Mesenteric fat pad (tissue), 1 donor: ENCODE data around the gene MRPL28. TPM values are rescaled to one million over a fixed set of nuclear protein-coding genes. Genes with fewer than 3 reads are reported as not detected.
"Not testable (repeated sequence)": the region's sequence is repeated elsewhere in the genome, so short reads cannot be mapped to it uniquely, and the experiment has no call there.

Experiments
- DNase-seq: peaks from one replicate; pipeline ENCODE4 v3.0.0-alpha.2; 2020; ENCODE audit warnings: low spot score
- total RNA-seq: library from RNA; stranded (reverse); fragmentation: NEBNext Ultra II Directional; extraction: Animal tissue kit (Norgen Biotek cat#: 25700); gene quantifications from one replicate; pipeline ENCODE4 v1.2.1, GENCODE V29; 2021
- donor health status: DM: yes; HTN: yes; CAD: no.

Gene MRPL28
- total RNA-seq, 1 donor from 2014 or later: 40.1 TPM

DNA sequence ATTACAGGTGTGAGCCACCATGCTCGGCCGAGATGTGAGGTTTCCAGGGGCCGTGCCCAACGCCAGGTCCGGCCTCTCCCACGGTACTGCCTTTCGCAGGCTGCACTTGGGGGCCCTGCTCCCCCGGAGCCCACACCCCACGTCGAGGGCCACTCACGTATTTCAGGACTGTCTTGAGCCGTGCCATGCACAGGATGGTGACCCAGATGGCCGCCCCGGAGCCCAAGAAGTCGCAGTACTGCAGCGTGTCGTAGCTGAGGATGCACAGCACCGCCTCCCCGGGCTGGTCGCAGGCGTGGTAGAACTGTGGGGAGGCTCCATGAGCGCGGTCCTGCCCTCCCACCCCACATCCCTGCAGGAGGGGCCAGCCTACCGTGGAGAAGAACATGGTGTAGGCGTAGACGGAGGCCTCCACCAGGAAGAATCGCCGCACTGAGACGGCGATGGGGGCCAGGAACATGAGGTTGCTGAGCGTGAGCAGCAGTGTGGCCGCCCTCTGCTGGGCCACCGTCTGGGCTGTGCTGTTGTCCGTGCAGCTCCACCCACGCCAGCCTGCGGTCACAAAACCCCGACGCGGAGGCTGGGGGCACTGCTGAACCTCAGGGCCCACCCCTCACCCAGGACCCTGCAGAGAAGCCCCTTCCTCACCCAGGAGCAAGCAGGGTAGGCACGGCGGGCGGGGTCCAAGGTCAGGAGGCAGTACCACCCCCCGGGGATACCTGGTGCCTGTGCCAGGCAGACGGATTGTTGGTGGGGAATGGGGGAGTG, 3.7 kb upstream of the MRPL28 start:
- DNase-seq: no peak

DNA sequence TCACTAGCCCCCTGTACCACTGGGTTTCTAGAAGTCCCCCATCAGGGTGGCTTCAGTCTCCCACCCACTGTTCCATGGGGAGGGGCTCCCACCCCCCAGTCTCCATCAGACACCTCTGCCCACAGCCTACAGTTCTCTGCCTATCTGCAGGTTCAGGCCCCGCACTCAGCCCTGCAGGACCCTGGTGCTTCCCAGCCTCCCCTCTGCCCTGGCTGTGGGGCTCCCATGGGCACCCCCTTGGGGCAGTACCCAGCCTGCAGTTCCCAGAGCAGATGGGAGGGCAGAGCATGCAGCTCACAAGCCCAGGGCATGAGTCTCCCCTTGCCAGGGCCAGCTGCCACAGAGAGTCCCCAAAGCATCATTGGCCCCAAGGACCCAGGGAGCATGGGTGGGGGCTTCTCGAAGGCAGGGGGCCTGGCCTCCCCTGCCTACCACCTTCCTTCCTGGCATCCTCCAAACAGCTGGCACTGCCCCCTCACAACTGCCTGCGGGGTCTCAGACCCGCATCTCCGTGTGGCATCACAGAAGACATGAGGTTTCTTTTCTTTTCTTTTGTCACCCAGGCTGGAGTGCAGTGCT, 2.8 kb upstream of the MRPL28 start:
- no peak for DNase-seq

DNA sequence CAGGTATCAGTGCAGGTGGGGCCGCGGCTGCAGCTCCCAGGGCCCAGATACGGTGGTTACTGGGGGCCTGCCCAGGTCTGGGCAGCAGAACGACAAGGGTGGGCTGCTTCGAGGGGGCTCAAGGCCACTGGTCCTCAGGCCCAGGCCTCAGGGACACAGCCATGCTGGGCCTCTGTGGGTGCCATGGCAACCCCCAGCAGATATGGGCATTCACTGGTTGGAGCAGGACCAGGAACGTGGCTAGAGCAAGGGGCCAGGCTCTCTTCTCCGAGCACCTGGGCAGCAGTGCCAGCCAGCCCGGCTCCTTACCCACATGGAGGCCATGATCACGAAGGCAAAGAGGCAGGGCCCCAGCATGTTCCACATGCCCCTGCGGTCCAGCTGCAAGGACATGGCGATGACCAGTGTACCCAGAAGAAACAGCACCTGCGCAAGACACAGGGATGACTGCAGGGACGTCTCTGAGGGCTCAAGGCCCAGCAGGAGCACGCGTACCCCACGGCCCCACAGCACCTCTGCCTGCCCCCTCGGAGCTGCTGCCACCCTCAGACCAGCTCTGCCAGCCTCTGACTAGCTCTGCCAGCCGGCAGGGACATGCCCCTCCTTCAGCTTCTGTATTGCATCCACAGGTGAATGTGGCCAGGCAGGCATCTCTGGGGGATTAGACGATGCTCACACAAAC, 2.1 kb upstream of the MRPL28 start:
- no peak for DNase-seq

DNA sequence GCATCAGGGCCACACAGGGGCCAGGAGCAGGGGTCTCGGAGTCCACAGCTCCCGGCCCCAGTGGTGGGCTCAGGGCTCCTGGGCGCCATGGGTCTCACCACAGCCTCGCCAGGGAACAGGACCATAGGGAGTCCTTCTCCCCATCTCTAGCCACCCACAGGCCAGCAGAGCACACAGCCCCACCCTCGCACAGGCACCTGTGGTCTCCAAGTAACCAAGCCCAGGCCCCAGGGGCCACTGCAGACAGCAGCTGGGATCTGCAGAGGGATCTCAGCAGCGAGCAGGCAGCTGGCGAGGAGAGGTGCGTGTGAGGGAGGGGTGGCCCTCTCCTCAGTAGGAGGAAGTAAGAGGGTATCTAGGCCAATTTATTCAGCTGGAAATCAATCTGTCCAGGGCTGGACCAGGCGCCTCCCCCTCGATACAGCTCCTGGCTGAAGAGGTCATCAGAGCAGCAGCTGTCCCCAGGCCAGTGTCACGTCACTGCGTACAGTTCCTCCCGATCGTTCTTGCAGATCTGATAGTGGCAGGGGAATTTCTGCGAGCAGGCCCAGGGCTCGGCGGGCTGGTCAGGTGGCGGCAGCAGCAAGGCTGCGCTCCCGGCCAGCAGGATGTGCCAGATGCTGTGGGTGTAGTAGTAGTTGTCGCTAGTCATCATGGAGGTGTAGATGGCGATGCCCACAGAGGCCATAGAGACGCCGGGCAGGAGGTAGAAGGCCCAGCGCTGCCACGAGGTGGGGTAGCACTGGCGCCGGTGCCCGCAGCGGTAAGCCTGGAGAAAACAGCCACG, 1.4 kb upstream of the MRPL28 start:
- DNase-seq: no peak

DNA sequence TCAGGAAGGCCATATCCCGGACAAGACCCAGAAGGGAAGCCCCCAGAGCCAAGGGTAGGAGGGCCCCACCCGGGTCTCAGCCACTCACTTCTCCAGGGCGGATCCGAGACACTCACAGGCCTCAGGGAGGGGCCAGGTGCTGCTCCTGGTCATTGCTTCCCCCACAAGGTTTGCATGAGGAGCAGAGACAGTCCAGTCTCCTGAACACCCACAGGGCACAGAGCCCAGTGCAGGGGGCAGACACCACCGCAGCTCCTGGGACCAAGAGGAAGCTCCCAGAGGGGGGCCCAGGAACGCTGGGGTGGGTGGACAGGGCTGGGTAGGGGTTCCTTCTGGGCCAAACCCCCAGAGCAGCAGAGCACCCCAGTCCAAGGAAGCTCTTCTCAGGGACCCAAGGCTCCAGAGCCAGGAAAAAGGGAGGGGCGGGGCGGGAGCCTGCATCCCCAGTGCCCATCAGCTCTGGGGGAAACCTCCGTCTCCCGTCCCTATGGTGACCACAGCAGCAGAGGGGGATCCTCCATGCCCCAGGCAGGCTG, 709 bp upstream of the MRPL28 start:
- no peak for DNase-seq

DNA sequence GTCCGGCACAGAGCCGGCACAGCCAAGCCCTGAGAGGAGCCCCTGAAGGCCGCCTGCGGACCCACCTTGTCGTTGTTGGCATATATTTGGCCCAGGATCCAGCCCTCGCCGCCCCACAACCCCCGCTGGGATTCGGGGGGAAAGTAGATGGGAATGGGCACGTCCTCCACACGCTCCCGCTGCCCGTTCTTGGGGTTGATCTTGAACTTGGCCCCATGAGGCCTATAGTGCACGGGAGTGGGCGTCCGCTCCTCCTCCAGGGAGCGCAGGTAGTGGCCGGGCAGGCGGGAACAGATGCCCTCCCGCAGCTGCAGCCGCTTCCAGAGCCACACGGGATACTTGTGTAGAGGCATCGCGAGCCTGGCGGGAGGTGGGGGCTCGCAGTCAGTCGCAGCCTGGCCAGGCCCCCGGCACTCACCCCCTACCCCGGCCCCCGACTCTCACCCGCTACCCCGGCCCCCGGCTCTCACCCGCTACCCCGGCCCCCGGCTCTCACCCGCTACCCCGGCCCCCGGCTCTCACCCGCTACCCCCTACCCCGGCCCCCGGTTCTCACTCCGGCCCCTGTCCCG, 387 bp downstream of the MRPL28 start:
- DNase-seq: no peak

DNA sequence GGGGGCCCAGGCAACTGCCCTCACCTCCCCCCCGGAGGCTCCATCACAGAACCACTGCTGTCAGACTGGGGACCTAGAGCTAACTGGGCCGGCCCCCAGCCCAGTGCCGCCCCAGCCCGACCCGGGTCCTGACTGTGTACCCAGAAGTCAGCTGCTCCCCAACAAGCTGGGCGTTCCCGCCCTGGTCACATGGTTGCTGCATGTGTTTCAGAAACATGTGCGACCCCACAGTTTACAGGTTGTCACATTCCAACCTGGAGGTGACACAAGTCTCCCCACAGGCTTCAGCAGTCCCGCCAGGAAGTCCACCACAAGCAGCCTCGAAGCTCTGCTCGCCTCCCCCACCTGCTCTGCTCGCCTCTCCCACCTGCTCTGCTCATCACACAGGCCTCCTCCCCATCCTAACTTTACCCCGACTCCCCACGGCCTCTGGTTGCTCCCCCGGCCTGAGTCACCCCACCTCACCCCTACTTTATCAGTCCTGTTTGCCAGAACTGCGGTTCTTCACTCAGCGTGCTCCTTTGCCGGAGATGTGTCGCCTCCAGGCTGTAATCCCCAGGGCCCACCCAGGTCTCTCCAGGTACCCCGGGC, 968 bp downstream of the MRPL28 start:
- no peak for DNase-seq

DNA sequence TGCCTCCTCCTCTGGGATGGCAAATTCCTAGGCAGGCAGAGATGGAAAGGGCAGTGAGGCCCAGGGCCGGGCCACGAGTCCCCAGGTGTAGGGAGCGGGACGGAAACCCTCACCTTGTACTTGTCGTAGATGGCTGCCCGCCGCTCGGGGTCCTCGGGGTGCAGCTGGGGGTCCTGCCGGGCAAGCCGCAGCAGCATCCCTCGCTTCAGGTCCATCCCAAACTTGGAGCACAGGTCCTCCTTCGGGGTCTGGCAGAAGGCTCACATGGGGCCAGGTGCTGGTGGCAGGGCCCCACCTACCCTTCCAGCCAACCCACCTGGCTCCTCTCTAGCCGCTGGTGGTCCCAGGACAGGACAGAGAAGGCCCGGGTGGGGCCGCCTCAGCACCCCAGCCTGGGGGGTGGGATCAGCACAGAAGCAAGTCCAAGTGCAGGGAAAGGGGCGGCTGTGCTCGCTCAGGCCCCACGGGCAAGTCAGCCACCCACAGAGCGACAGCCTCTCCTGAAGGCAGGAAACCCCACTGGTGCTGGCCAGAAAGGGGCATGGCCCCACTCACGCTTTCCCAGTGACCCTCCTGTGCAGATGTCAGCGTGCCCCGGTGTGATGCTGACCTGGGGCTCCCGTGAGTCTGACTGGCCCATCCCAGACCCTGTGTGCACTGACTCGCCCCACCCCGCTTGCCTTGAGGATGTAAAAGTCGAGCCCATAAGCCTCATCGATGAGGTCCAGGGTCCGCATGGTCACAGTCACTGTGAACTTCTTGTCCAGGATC, 1.8 kb downstream of the MRPL28 start:
- no peak for DNase-seq

DNA sequence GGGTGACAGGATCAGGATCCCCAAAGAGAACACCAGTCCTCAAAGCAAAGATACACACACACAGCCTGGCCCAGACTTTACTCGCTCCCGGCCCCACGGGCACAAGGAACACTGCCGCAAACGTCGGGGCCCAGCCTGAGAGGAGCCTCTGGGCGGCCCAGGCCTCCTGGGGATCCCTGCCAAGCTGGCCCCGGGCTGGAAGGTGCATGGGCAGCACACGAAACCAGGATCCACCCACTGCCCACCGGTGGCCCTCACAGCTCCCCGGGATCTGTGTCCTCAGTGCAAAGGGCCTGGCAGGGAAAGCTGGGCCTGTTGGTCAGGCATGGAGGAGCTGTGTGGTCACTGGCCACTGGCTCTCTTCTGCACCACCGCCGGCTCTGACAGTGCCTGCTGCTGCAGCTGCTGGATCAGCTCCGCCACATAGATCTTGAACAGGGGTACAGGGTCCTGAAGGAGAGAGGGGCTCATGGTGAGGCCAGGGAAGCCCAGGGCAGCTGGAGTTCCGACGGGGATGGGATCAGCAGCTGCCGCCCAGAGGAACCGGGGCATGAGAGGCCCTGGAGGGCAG, 2.9 kb downstream of the MRPL28 start:
- no peak for DNase-seq

DNA sequence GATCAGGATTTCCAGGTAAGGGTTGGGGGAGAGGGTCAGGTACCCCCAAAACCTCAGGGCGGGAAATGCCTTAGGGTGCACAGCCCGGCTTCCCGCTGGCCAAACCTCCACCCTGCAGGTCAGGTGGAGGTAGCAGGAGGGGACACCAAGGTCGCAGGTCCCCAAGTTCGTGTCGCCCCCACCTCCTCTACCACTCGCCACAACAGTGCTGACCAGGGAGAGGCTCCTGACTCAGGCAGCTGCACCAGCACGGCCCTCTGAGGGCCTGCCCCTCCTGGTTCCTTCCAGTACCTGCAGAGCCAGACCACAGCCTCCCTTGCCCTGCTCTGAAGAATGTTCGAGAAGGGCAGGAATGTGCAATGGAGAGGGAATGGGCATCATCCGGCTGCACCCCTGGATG, 3.9 kb downstream of the MRPL28 start:
- no peak for DNase-seq

DNA sequence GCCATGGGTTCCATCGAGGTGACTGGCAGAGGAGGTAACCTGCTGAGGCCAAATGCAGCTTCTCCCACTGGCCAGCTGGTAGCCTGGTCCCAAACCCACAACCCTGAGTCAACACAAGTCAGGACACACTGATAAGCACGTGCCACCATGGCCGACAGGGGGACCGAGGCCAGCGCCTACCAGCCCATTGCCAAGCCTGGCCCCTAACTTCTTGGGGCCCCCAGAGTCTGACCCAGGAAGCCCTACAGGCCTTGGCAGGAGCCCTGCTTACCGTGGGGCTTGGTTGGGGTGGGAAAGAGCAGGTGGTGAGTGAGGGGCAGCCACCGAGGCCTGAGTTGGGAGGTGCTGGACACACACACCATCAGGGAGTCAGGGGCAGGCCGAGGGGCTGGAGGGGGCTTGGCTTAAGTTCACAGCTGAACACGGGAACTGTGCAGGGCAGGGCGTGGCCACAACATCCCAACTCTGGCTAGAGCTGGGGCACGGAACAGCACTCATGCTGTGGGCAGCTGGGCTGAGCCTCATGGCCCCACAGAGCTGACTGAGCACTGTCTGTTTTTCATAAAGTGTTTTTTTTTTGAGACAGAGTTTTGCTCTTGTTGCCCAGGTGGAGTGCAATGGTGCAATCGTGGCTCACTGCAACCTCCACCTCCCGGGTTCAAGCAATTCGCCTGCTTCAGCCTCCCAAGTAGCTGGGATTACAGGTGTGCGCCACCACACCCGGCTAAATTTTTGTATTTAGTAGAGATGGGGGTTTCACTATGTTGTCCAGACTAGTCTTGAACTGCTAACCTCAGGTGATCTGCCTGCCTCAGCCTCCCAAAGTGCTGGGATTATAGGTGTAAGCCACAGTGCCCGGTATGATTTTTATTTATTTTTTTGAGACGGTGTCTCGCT, 5.5 kb downstream of the MRPL28 start:
- no peak for DNase-seq

DNA sequence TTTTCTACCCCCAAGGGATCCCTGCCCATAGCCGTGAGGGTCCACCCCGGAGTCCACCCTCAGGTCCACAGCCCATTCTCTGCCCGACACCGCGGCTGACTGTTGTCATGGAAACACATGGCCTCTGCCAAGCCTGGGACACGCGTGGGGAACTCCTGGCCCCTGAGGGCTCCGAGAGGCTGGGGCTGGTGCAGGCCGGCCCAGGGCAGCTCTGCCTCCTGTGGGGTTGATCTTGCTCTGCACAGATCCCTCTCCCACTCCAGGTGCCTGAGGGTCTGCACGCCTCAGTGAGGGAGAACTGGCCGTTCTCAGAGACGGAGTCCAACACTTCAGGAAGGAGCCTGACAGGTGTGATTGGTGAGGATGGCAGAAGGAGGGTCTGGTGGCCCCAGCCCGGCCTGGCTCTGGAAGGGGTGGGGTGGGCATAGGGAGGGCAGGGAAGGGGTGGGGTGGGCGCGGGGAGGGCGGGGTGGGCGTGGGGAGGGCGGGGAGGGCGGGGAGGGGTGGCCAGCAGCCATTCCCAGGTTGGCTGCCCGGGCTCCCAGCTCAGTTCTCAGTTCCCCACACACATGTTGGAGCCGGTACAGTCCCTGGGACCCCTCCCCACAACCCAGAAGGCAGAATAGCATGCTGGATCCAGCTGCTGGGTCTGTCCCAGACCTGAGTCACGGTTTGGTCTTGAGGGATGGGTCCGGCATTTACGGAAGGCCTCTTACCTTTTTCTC, 6.4 kb downstream of the MRPL28 start:
- no peak for DNase-seq

DNA sequence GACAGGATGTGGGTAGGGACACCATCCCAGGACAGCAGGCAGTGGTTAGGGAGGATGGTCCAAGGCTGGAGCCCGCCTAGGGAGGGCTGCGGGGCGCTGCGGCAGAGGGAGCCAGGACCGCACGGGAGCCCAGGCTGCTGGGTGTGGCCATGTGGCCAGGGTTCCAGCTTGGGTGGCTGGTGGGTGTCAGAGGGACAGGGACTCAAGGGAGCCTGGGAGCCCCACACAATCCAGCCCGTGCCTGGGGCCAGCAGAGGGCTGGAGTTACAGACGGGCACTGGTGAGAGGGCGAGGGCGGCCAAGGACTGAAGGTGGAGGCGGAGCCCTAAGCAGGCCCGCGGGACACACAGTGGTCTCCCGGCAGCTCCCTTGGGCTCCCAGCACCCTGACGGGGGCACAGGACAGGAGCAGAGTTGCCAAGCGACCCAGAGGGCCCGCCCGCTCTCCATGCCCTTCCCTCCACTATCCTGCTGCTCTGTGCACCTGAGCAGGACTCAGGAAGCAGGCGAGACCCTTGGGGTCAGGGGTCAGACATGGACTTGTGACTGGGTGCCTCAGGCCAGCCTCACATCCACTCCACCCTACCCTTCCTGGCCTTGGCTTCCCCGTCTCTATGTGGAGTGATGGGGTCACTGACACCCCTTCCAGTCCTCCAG, 7.1 kb downstream of the MRPL28 start:
- DNase-seq: no peak

DNA sequence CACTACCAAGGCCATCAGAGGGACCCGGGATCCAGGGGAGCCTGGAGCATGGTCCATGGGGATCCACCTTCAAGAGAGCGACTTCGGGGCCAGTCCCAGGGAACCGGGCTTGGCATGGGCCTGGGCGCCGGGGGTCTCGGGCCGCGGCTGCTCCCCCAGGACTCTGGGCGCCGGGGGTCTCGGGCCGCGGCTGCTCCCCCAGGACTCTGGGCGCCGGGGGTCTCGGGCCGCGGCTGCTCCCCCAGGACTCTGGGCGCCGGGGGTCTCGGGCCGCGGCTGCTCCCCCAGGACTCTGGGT, 7.7 kb downstream of the MRPL28 start:
- not testable (repeated sequence) for DNase-seq

DNA sequence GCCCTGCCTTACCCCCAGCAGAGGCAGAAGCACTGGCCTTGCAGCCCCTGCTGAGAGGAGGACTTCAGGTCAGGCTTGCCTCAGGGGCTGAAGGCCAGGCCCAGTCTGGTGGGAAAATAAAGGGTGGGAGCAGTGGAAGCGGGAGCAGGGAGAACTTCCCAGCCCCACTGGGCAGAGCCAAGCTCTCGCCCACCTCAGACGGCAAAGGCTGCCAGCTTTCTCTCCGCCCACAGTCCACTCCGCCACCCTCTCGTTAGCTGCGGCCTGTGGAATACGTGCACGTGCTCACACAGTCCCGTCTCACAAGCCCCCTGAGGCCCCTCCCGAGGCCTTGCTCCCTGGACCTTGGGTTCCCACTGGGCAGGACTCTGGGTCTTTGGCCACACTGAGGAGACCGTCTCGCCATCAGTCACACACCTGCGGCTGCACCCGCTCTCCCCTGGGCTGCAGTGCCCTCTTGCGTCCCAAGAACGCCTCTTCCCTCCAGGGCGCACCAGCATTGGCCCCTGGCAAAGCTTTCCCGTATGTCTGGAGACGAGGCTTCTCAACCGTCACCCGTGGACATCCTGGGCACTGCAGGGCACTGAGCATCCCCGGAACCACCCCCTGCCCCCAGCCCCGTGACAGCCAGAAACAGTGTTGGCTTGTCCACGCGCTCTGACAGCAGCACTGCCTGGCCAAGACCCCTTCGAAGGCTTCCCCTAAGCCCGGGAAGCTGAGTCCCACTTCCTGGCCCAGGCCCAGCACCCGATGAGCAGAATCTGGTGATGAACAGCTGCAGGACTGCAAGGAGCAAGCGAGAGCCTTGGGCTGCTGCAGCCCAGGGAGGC, 8.3 kb downstream of the MRPL28 start:
- DNase-seq: no peak

DNA sequence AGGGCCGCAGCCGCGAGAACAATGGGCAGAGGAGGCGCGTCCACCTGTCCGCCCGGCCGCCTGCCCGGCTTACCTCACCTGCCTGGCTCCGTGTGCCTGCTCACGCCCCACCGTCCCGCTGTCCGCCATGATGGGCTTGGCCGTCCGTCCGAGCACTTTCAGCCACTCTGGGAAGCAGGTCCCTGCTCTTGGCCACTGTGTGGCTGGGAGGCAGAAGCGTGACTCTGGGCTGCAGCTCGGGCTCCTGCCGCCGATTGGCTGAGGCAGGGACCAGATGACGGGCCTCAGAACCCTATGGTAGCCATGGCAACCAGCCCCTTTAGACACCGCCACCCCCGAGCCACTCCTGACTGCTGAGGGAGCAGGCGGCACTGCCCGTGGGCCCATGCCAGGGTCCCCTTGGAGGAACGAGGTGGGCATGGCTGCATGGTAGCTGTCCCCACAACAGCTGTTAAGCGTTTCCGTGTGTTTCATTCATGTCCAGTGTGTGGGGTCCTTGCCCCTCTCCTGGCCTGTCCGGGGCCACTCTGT, 8.9 kb downstream of the MRPL28 start:
- no peak for DNase-seq
